ENCODE data around the gene MAP7. TPM values are rescaled to one million over a fixed set of nuclear protein-coding genes. Genes with fewer than 3 reads are reported as not detected.

MAP7 gene
- total RNA-seq, 4 donors from 2014 or later: 4.6 to 9.7 (median 6.0) TPM

DNA sequence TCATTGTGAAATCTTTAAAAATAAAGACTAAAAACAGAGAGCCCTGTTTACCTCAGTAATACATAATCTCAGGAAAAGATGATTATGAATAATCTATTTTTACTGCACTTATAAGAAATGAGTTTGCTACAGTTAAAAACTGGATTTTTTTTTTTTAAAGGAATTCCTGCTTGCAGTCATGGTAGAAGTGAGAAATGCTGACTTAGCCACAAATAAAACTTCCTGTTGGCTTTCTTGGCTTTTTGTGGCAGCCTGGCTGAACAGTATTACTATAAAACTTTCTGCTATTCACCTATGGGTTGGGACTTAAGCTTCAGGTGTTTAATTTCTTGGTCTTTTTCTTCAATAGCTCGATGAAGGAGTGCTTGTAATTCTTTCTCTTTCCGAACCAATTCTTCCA, 12.0 kb upstream of the MAP7 start:
- TF ChIP-seq, protein P1, sequence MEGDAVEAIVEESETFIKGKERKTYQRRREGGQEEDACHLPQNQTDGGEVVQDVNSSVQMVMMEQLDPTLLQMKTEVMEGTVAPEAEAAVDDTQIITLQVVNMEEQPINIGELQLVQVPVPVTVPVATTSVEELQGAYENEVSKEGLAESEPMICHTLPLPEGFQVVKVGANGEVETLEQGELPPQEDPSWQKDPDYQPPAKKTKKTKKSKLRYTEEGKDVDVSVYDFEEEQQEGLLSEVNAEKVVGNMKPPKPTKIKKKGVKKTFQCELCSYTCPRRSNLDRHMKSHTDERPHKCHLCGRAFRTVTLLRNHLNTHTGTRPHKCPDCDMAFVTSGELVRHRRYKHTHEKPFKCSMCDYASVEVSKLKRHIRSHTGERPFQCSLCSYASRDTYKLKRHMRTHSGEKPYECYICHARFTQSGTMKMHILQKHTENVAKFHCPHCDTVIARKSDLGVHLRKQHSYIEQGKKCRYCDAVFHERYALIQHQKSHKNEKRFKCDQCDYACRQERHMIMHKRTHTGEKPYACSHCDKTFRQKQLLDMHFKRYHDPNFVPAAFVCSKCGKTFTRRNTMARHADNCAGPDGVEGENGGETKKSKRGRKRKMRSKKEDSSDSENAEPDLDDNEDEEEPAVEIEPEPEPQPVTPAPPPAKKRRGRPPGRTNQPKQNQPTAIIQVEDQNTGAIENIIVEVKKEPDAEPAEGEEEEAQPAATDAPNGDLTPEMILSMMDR (IDR thresholded peaks at IDR 0.05; ENCODE audit: low read depth): no peak

DNA sequence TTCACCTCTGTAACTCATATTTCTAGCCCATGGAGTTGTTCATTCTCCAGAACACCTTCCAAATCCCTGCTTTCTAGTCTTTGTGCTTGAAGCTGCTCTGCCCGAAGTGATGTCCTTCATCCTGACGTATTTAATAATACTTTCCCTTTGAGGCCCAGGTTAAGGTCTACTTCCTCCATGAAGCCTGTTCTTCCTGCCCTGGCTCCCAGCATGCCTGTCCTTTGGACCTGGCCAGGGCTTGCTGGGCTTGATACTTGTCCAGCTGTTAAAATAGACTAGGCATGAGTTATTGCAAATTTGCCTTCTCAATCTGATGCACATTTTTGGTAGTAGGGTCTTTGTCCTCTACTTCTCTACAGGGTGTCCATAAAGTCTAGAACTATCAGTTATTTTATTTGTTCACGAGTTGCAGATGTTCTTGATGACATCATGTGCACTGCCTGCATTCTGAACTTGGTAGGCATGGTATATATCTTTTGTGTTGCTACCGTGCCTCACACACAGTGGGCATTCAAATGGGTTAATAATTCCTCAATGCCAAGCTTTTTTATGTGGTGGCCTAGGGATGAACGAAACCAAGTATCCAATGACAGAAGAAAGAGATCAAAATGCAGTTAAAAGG, 3.1 kb upstream of the MAP7 start:
- TF ChIP-seq, protein P1 (IDR thresholded peaks at IDR 0.05; ENCODE audit: low read depth): no peak

DNA sequence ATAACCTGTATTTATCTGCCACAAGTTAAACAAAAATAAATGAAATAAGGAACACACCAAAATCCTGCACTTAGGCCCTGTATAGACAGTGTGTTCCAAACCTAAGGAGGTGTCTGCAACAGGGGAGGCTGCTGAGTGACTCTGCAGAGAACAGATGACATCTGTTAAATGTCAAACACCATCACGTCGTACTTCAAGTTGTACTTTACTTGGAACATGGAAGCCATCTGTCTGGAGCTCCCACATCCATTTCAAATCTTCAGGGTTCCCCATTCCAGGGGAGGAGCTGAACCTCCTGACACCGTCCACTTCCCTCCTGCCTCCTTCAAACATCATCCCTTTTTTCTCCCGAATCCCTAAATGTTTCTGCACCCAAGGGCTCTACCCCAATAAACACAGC, 1.8 kb upstream of the MAP7 start:
- TF ChIP-seq, protein P1 (IDR thresholded peaks at IDR 0.05; ENCODE audit: low read depth): no peak

DNA sequence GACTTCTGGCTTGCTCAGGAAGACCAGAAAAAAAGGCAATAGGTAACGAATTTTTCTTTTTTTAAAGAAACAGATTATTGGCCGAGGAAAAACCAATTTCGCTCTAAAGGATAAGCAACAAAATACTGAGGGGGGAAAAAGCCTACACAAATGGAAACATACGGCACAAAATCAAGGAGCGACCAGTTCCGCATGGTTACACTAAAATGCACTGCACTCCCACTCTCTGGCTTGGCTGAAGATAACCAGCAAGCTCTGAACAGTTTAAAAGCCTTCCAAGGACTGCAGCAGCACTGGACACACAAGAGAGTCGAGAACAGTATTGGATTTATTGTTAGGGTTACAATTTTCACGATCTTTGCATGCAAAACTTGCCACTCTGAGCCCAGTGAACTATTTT, 881 bp upstream of the MAP7 start:
- TF ChIP-seq, protein P1 (IDR thresholded peaks at IDR 0.05; ENCODE audit: low read depth): no peak

DNA sequence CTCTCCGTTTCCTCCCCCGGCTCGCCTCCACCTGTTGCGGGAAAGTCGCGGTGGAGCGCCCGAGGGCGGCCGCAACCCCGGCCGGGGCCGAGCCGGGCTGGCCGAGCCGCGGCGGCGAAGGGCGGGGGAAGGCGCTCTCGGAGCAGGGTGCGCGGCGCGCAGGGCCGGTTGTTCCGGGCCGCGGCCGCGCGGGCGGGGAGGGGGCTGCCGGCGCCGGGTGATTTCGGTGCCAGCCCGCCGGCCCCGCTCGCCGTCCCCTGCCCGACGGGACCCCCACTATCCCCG, 235 bp downstream of the MAP7 start:
- TF ChIP-seq, protein P1 (IDR thresholded peaks at IDR 0.05; ENCODE audit: low read depth): no peak

DNA sequence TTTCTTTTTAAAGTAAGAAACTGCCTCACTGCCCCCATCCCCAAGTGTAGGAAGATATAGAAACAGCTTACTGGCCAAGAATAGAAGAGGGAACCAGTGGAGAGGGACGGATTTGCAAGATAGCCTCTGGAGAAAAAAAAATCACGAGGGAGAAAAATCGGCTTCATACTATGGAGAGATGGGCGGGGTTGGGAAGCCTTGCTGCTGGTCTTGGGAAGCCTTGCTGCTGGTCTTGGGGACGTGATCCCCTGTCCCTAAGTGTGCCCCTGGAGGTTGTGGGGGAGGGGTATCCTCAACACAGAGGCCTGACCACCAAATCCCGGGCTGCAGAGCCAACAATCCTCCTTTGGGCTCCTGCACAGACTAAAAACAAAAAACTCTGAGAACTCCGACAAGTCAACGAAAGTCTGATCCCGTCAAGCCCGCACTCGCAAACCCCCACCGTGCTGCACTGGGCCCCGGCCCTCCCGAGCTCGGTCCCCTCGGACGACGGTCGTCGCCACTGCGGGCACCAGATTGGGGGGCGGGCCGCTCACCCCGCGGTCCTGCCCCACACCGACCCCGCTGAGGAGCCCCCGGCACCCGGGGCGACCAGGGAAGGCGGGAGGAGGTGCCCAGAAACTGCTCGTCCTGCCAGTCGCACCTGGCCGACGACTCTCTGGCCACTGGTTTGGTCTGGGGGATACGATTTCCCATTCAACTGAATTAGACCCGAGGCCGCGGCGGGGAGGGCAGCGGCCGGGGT, 750 bp downstream of the MAP7 start:
- TF ChIP-seq, protein P1 (IDR thresholded peaks at IDR 0.05; ENCODE audit: low read depth): no peak

DNA sequence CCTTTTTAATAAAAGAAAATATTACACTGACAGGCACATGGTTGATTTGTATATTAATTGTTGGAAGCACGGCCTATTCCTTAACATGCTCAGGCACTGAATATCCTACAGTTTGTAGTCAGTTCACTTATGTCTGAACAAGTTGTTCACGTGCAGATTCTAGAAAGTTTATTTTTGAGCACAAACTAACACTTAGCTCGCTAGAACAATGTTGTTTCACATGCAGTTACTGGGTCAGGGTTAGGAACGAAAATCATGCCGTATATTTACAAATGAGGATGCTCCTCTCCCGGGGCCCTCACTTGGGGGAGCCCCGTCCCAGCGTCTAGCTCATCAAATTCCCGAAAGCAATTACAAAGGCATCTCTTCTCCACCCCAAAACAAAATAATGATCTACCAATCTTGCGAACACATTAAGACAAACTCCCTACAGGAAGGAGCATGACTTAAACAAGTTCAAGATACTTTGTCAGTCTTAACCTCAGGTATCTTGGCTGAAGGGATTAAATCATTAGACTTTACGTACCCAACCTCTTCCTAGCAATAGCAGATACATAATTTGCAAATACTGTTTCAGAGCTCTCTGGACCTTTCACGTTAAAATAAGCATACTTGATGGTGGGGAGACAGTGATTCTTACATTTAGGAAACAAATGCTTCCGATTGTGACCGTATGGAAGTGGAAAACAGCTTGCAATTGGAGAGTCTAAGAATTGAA, 1.5 kb downstream of the MAP7 start:
- TF ChIP-seq, protein P1 (IDR thresholded peaks at IDR 0.05; ENCODE audit: low read depth): no peak

Measured in subcutaneous adipose tissue (tissue), 4 donors.